PFSK-1 (cell line): Measurements from ENCODE around the gene KCNJ6.

Source experiments
- FOXP2 ChIP-seq: optimal IDR thresholded peaks from 2 replicates; pipeline ENCODE3; 2011; ENCODE audit warnings: borderline replicate concordance, control low read depth, inconsistent platforms; ENCODE audit not compliant: insufficient read depth; ENCODE audit errors: extremely low read length, extremely low read depth
- POLR2AphosphoS5 ChIP-seq: IDR thresholded peaks from 2 replicates; pipeline ENCODE4 v1.6.1; 2012; ENCODE audit warnings: low read depth, mild to moderate bottlenecking, control low read depth, low read length, moderate library complexity
- REST ChIP-seq, 2 experiments: IDR thresholded peaks; 2 replicates each; pipeline versions ENCODE4 v1.6.1 to v1.8.0; 2011 to 2012; ENCODE audit warnings: low read depth in 2 of 2, low read length in 2 of 2, control low read depth in 1 of 2, inconsistent platforms in 1 of 2, mild to moderate bottlenecking in 1 of 2, moderate library complexity in 1 of 2; ENCODE audit not compliant: insufficient read depth in 1 of 2
- SIN3A ChIP-seq: IDR thresholded peaks from 2 replicates; pipeline ENCODE4 v1.6.1; 2012; ENCODE audit warnings: mild to moderate bottlenecking, low read length, moderate library complexity, borderline replicate concordance; ENCODE audit not compliant: insufficient read depth
- TAF1 ChIP-seq: IDR thresholded peaks from 2 replicates; pipeline ENCODE4 v1.6.1; 2012; ENCODE audit warnings: low read length, control low read depth, borderline replicate concordance; ENCODE audit not compliant: insufficient read depth

KCNJ6 gene

GRCh38 chr21:37921091-37921490 is 4.8 kb upstream of the KCNJ6 start:
- no peak for TF ChIP-seq SIN3A
- no peak for TF ChIP-seq POLR2AphosphoS5

GRCh38 chr21:37917612-37918011 is 1.4 kb upstream of the KCNJ6 start:
- TF ChIP-seq SIN3A (no peak), FOXP2 (no peak), TAF1 (no peak), REST (IDR thresholded peaks at IDR 0.05; ENCODE audit: insufficient read depth in 1 of 2, low read depth in 2 of 2, low read length in 2 of 2) (no peak), POLR2AphosphoS5 (no peak)

- TF ChIP-seq REST (IDR thresholded peaks at IDR 0.05; ENCODE audit: insufficient read depth in 1 of 2, low read depth in 2 of 2, low read length in 2 of 2): no peak
- no peak for TF ChIP-seq POLR2AphosphoS5
- no peak for TF ChIP-seq FOXP2
- no peak for TF ChIP-seq TAF1
- TF ChIP-seq SIN3A: no peak
Observed at GRCh38 chr21:37915941-37916309, 332 bp downstream of the KCNJ6 start.

GRCh38 chr21:37915497-37915911 is 753 bp downstream of the KCNJ6 start:
- TF ChIP-seq TAF1 (no peak), FOXP2 (no peak)

GRCh38 chr21:37912616-37913015 is 3.6 kb downstream of the KCNJ6 start:
- no peak for TF ChIP-seq SIN3A
- TF ChIP-seq TAF1: no peak
- TF ChIP-seq REST (IDR thresholded peaks at IDR 0.05; ENCODE audit: insufficient read depth in 1 of 2, low read depth in 2 of 2, low read length in 2 of 2): no peak
- TF ChIP-seq POLR2AphosphoS5: no peak
- TF ChIP-seq FOXP2: no peak

- TF ChIP-seq REST (IDR thresholded peaks at IDR 0.05; ENCODE audit: insufficient read depth in 1 of 2, low read depth in 2 of 2, low read length in 2 of 2) (no peak), TAF1 (no peak), FOXP2 (no peak), POLR2AphosphoS5 (no peak), SIN3A (no peak)
Observed at GRCh38 chr21:37909936-37910335, 6.3 kb downstream of the KCNJ6 start.
